HepG2 (cell line): ENCODE data around the gene PLXNA3. TPM values are rescaled to one million over a fixed set of nuclear protein-coding genes. Genes with fewer than 3 reads are reported as not detected.

Source experiments
- ATAC-seq: fragments of 200-7000 bp; cut with Tn5 transposase; 3 replicates; pipeline ENCODE4 v1.9.1; 2020; ENCODE audit warnings: mild to moderate bottlenecking, moderate library complexity
- BruUV-seq: library from RNA; stranded (reverse); fragments of 400-500 nt; replicated peaks from 2 replicates; lab custom pipeline; 2021; lab: Mats Ljungman, UMichigan
- CTCF ChIA-PET: fragments of 300-600 bp; formaldehyde crosslinking; extraction: SDS; loops from one replicate; lab custom pipeline; 2021; ENCODE audit warnings: low total read pairs, inconsistent platforms, low intra/inter-chr PET ratio; lab: Yijun Ruan, JAX
- POLR2A ChIA-PET: fragments of 350-600 bp; sonication (Branson Sonifier 250); formaldehyde crosslinking; loops from one replicate; lab custom pipeline; 2020; ENCODE audit warnings: antibody characterized with exemption, inconsistent platforms; lab: Yijun Ruan, JAX
- DNase-seq: peaks from one replicate; pipeline ENCODE4 v3.0.0-alpha.2; 2015; ENCODE audit warnings: low spot score
- FAIRE-seq: peaks from 3 replicates; lab custom pipeline; 2011; peaks lifted over from hg19 to GRCh38; lab: Jason Lieb, UNC
- H2AFZ ChIP-seq: one replicate; pipeline ENCODE4 v1.6.1; 2011; ENCODE audit warnings: low read length, inconsistent platforms
- H3K27ac ChIP-seq: fragments of 300-600 bp; 3 replicates; pipeline ENCODE4 v1.8.0; 2011; ENCODE audit warnings: mixed run types, mild to moderate bottlenecking, mixed read lengths, low read length, inconsistent platforms; ENCODE audit not compliant: insufficient read depth; ENCODE audit errors: extremely low read length
- H3K27me3 ChIP-seq, 2 experiments: fragments of 200-600 bp in 1 of 2; 2 replicates in 1 of 2; 3 replicates in 1 of 2; pipeline versions ENCODE4 v1.6.0 to v1.8.0; 2011; ENCODE audit warnings: low read length in 2 of 2, mild to moderate bottlenecking in 2 of 2, moderate library complexity in 2 of 2, inconsistent platforms in 1 of 2; ENCODE audit not compliant: insufficient read depth in 2 of 2, control insufficient read depth in 1 of 2
- H3K36me3 ChIP-seq, 2 experiments: fragments of 200-600 bp in 1 of 2; replicated peaks in 1 of 2; 2 replicates in 1 of 2; 3 replicates in 1 of 2; pipeline versions ENCODE4 v1.5.1 to v1.8.0; 2011; ENCODE audit warnings: low read length in 2 of 2, inconsistent platforms in 1 of 2; ENCODE audit not compliant: insufficient read depth in 2 of 2, control insufficient read depth in 1 of 2
- H3K4me1 ChIP-seq: 2 replicates; pipeline ENCODE4 v1.5.1; 2012; ENCODE audit warnings: low read length, inconsistent platforms; ENCODE audit not compliant: insufficient read depth
- H3K4me2 ChIP-seq: 2 replicates; pipeline ENCODE4 v1.6.0; 2011; ENCODE audit warnings: low read depth, low read length, inconsistent platforms
- H3K4me3 ChIP-seq, 3 experiments: fragments of 200-600 bp in 1 of 3; sonication (generic), shearing (Covaris generic) in 1 of 3; replicated peaks in 1 of 3; 2 replicates each; pipeline ENCODE4 v1.5.1; 2011 to 2016; ENCODE audit warnings: low read length in 3 of 3, inconsistent platforms in 2 of 3, low read depth in 2 of 3, mild to moderate bottlenecking in 2 of 3, control low read depth in 1 of 3, mixed read lengths in 1 of 3; ENCODE audit not compliant: insufficient read depth in 1 of 3
- H3K79me2 ChIP-seq: one replicate; pipeline ENCODE4 v1.6.1; 2011; ENCODE audit warnings: low read length, inconsistent platforms; ENCODE audit not compliant: insufficient read depth
- H3K9ac ChIP-seq: 2 replicates; pipeline ENCODE4 v1.6.0; 2011; ENCODE audit warnings: mild to moderate bottlenecking, low read depth, low read length, inconsistent platforms; ENCODE audit not compliant: insufficient read depth
- H3K9me3 ChIP-seq: 2 replicates; pipeline ENCODE4 v1.5.1; 2012; ENCODE audit warnings: mild to moderate bottlenecking, low read length
- H4K20me1 ChIP-seq: 2 replicates; pipeline ENCODE4 v1.6.0; 2011; ENCODE audit warnings: inconsistent platforms, mild to moderate bottlenecking, low read length, moderate library complexity; ENCODE audit not compliant: insufficient read depth
- CEBPZ ChIP-seq: IDR thresholded peaks from 2 replicates; pipeline ENCODE4 v1.6.1; 2012; ENCODE audit warnings: low read length, improper control_type of control experiment
- ETS1 ChIP-seq: sonication (generic); formaldehyde crosslinking; IDR thresholded peaks from 2 replicates; pipeline ENCODE4 v1.4.0; 2020; ENCODE audit warnings: missing genetic modification reagents
- KLF15 ChIP-seq: sonication (generic); formaldehyde crosslinking; IDR thresholded peaks from 2 replicates; pipeline ENCODE4 v1.8.1; 2023; ENCODE audit warnings: borderline replicate concordance, mild to moderate bottlenecking, inconsistent platforms, missing genetic modification reagents, mixed read lengths
- MEIS2 ChIP-seq: sonication (generic); formaldehyde crosslinking; IDR thresholded peaks from 2 replicates; pipeline ENCODE4 v1.9.0; 2021; ENCODE audit warnings: mild to moderate bottlenecking, missing genetic modification reagents
- RBAK ChIP-seq: sonication (generic); formaldehyde crosslinking; IDR thresholded peaks from 2 replicates; pipeline ENCODE4 v1.5.1; 2020; ENCODE audit warnings: mild to moderate bottlenecking, missing genetic modification reagents
- RXRB ChIP-seq: IDR thresholded peaks from 2 replicates; pipeline ENCODE4 v1.6.1; 2016; ENCODE audit warnings: borderline replicate concordance, missing genetic modification reagents, missing compliant biosample characterization
- SIX4 ChIP-seq: sonication (generic); formaldehyde crosslinking; IDR thresholded peaks from 2 replicates; pipeline ENCODE4 v1.4.0; 2020; ENCODE audit warnings: missing genetic modification reagents
- TEAD3 ChIP-seq: optimal IDR thresholded peaks from 2 replicates; pipeline ENCODE3; 2016; ENCODE audit warnings: borderline replicate concordance
- TOE1 ChIP-seq: sonication (generic); formaldehyde crosslinking; IDR thresholded peaks from 2 replicates; pipeline ENCODE4 v1.4.0; 2020; ENCODE audit warnings: mild to moderate bottlenecking, missing genetic modification reagents
- ZFAT ChIP-seq: sonication (generic); formaldehyde crosslinking; conservative IDR thresholded peaks from 2 replicates; pipeline ENCODE4 v1.8.1; 2023; ENCODE audit warnings: missing genetic modification reagents, inconsistent platforms
- ZIK1 ChIP-seq: sonication (generic); formaldehyde crosslinking; IDR thresholded peaks from 2 replicates; pipeline ENCODE4 v1.5.0; 2020; ENCODE audit warnings: mild to moderate bottlenecking, low read depth, missing genetic modification reagents, borderline replicate concordance
- ZMYM4 ChIP-seq: sonication (generic); formaldehyde crosslinking; IDR thresholded peaks from 2 replicates; pipeline ENCODE4 v1.8.1; 2023; ENCODE audit warnings: mild to moderate bottlenecking, missing genetic modification reagents
- ZNF883 ChIP-seq: sonication (generic); formaldehyde crosslinking; IDR thresholded peaks from 2 replicates; pipeline ENCODE4 v1.5.1; 2020; ENCODE audit warnings: mild to moderate bottlenecking, missing genetic modification reagents; ENCODE audit errors: not compliant biosample characterization
- WGBS: methylation state at CpG from one replicate; pipeline ENCODE4 v1.1.6; 2017; ENCODE audit warnings: low lambda C conversion rate; 5-methylcytosine and 5-hydroxymethylcytosine counted together
- in situ Hi-C: cut with HindIII; loops from 2 replicates; pipeline ENCODE4 v1.10.0; 2017; ENCODE audit warnings: low pct_unique_long_range_greater_than_20kb; ENCODE audit not compliant: extremely low pct_ligation_motif_present
- intact Hi-C: fragments of 100-400 bp; cut with micrococcal nuclease; formaldehyde crosslinking; loops from one replicate; pipeline ENCODE4 v1.10.0; 2022; ENCODE audit not compliant: unreplicated experiment
- polyA plus RNA-seq, 8 experiments: library from polyadenylated mRNA; depleted of rRNA in 3 of 8; stranded (reverse) in 7 of 8; unstranded in 1 of 8; fragments of >200 nt; fragmentation: Illumina TruSeq in 4 of 8; extraction: Trizol in 4 of 8; gene quantifications; 2 replicates each; pipeline versions ENCODE4 v1.2.1 to v1.2.3, GENCODE V29; 2011 to 2016; ENCODE audit warnings: low read depth in 4 of 8, missing spikeins in 1 of 8, mixed read lengths in 1 of 8; ENCODE audit not compliant: insufficient read depth in 1 of 8
- total RNA-seq, 5 experiments: library from RNA; depleted of rRNA; stranded (reverse); fragments of >200 nt; fragmentation: Illumina TruSeq; extraction: Trizol; gene quantifications; 2 replicates each; pipeline ENCODE4 v1.2.3, GENCODE V29; 2016; ENCODE audit warnings: low read depth in 1 of 5
- TF ChIP-seq, protein P1 (sequence below): sonication (generic); formaldehyde crosslinking; conservative IDR thresholded peaks from 2 replicates; pipeline ENCODE4 v1.4.0; 2020; ENCODE audit warnings: missing genetic modification reagents
- TF ChIP-seq, protein P2 (sequence below): sonication (generic); formaldehyde crosslinking; IDR thresholded peaks from 2 replicates; pipeline ENCODE4 v1.5.0; 2020; ENCODE audit warnings: missing genetic modification reagents
- TF ChIP-seq, protein P3 (sequence below), 2 experiments: sonication (generic) in 1 of 2; formaldehyde crosslinking in 1 of 2; IDR thresholded peaks; 2 replicates each; pipeline versions ENCODE4 v1.4.0 to v1.6.1; 2018 to 2020; ENCODE audit warnings: missing genetic modification reagents in 2 of 2, borderline replicate concordance in 1 of 2, low read depth in 1 of 2, mild to moderate bottlenecking in 1 of 2, missing biosample characterization in 1 of 2

PLXNA3 gene
- total and polyA plus RNA-seq, 2 of the 13 experiments (the other 11 are each of a cell fraction or from before 2014, with no cell fraction given) = 5.8 to 20.6 TPM

GRCh38 chrX:154490021-154490413 lies 31.9 kb downstream of the PLXNA3 start:
- Histone ChIP-seq H3K27me3 (no peaks in the 10 kb centered on the region), H3K27ac (peak overlapping the region; percentile 40), H3K36me3 (no peaks in the 10 kb centered on the region), H3K4me3 (peak overlapping the region; percentile 50 to 78 (median 68); a peak in 5 of 6 replicates), H4K20me1 (no peaks in the 10 kb centered on the region), H3K4me1 (peaks cover 18% of the 10 kb centered on the region), H2AFZ (no peak overlapping the region), H3K4me2 (peak overlapping the region; percentile 76), H3K9ac (peak overlapping the region; percentile 77)
- no CpG with 5 or more reads among the region's 19 CpGs for WGBS
- intact Hi-C loops = no loop called here
- TF ChIP-seq RXRB (CRISPR knock-in tag) (no peak), CEBPZ (no peak), ZNF883 (no peak), RBAK (no peak), MEIS2 (no peak), SIX4 (CRISPR knock-in tag) (no peak), ZIK1 (CRISPR knock-in tag) (no peak), TOE1 (CRISPR knock-in tag) (no peak), ZMYM4 (CRISPR knock-in tag) (no peak), KLF15 (CRISPR knock-in tag) (no peak), TEAD3 (CRISPR knock-in tag) (no peak), ETS1 (CRISPR knock-in tag) (no peak), ZFAT (CRISPR knock-in tag) (no peak)
- TF ChIP-seq, protein P1, sequence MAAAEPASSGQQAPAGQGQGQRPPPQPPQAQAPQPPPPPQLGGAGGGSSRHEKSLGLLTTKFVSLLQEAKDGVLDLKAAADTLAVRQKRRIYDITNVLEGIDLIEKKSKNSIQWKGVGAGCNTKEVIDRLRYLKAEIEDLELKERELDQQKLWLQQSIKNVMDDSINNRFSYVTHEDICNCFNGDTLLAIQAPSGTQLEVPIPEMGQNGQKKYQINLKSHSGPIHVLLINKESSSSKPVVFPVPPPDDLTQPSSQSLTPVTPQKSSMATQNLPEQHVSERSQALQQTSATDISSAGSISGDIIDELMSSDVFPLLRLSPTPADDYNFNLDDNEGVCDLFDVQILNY (CRISPR knock-in tag) = no peak
- TF ChIP-seq, protein P2, sequence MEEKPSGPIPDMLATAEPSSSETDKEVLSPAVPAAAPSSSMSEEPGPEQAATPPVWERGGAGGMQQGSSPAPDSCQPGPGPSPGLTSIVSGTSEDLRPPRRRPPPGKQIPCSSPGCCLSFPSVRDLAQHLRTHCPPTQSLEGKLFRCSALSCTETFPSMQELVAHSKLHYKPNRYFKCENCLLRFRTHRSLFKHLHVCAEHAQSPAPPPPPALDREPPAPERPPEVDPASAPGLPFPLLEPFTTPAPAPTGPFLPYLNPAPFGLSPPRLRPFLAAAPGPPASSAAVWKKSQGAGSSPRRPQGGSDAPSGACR (CRISPR knock-in tag) = no peak
- TF ChIP-seq, protein P3, sequence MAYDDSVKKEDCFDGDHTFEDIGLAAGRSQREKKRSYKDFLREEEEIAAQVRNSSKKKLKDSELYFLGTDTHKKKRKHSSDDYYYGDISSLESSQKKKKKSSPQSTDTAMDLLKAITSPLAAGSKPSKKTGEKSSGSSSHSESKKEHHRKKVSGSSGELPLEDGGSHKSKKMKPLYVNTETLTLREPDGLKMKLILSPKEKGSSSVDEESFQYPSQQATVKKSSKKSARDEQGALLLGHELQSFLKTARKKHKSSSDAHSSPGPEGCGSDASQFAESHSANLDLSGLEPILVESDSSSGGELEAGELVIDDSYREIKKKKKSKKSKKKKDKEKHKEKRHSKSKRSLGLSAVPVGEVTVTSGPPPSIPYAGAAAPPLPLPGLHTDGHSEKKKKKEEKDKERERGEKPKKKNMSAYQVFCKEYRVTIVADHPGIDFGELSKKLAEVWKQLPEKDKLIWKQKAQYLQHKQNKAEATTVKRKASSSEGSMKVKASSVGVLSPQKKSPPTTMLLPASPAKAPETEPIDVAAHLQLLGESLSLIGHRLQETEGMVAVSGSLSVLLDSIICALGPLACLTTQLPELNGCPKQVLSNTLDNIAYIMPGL (CRISPR knock-in tag; IDR thresholded peaks at IDR 0.05; ENCODE audit: borderline replicate concordance in 1 of 2, low read depth in 1 of 2) = no peak
- TF ChIP-seq, all 625 proteins: peak for 0
- in situ Hi-C loops = no loop called here
- POLR2A ChIA-PET = interaction anchor here (0.6 to 3.0 kb wide), 26 partner anchors 8 to 121 kb away, joined by 3 to 31 read pairs (median 4); partner anchors contain the start of genes ATP6AP1, DNASE1L1, EMD and FAM3A
- DNase-seq = no peak
- Histone ChIP-seq H3K79me2 (no peaks in the 10 kb centered on the region), H3K9me3 (no peaks in the 10 kb centered on the region)
- CTCF ChIA-PET = no interaction called here
- BruUV-seq = no TSS peak
- peak; percentile 7 for ATAC-seq
- FAIRE-seq = no peak
